Measurements from ENCODE around the gene LPP.

DNA sequence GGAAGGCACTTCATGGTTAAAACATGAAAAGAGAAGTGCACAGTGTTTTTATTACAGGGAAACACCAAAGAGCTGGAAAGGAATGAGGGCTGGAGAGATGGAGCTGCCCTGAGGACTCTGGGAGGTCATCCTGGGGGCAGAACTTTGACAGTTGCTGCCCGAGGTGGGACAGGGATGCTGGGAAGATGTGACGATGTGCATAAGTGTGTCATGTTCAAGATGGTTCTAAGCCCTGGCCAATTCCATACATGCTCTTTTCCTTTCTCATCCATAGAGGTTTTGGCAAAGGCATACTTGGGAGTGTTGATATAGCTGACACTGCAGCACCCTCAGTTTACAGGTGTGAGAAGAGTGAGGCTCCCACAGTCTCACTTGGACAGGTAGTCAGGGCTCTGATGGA is 23.8 kb downstream of the LPP start:
- TF ChIP-seq, protein P1, sequence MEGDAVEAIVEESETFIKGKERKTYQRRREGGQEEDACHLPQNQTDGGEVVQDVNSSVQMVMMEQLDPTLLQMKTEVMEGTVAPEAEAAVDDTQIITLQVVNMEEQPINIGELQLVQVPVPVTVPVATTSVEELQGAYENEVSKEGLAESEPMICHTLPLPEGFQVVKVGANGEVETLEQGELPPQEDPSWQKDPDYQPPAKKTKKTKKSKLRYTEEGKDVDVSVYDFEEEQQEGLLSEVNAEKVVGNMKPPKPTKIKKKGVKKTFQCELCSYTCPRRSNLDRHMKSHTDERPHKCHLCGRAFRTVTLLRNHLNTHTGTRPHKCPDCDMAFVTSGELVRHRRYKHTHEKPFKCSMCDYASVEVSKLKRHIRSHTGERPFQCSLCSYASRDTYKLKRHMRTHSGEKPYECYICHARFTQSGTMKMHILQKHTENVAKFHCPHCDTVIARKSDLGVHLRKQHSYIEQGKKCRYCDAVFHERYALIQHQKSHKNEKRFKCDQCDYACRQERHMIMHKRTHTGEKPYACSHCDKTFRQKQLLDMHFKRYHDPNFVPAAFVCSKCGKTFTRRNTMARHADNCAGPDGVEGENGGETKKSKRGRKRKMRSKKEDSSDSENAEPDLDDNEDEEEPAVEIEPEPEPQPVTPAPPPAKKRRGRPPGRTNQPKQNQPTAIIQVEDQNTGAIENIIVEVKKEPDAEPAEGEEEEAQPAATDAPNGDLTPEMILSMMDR (IDR thresholded peaks at IDR 0.05) = no peak
- TF ChIP-seq POLR2A (IDR thresholded peaks at IDR 0.05) (no peak), EP300 (IDR thresholded peaks at IDR 0.05) (no peak)

Measured in ovary (tissue), 3 donors.